Measurements from ENCODE around the gene SH3GL1. TPM values are rescaled to one million over a fixed set of nuclear protein-coding genes. Genes with fewer than 3 reads are reported as not detected.
A peak's percentile ranks its signal among the peaks of the same experiment; 100 is the strongest.
"Not testable (repeated sequence)": the region's sequence is repeated elsewhere in the genome, so short reads cannot be mapped to it uniquely, and the experiment has no call there.

The SH3GL1 gene
- total and polyA plus RNA-seq, 9 of the 15 experiments (the other 6 are each of a cell fraction or from before 2014, with no cell fraction given): 1.7 to 75.3 (median 25.7) TPM

- TF ChIP-seq RBFOX2 (IDR thresholded peaks at IDR 0.05; ENCODE audit: low read depth, low read length) (0 out of 2 replicates have a peak, but pooled peaks have one; percentile 17), ZNF431 (CRISPR knock-in tag; IDR thresholded peaks at IDR 0.05) (no peak)
These were observed 49.6 kb downstream of the SH3GL1 start (continued) for GRCh38 chr19:4350726-4351125.

GRCh38 chr19:4350111-4350510 lies 50.2 kb downstream of the SH3GL1 start:
- no peak overlapping the region for H3K27ac ChIP-seq (ENCODE audit: extremely low read depth, low read depth, low read length)
- FAIRE-seq (no peak), DNase-seq (ENCODE audit: extremely low read depth in 1 of 4, low spot score in 3 of 4) (no peak), ATAC-seq (no peak)
- H3K9ac ChIP-seq (ENCODE audit: insufficient read depth in 1 of 2, low read depth in 2 of 2, low read length in 2 of 2): peak overlapping the region in 1 of 2 experiments; percentile 79; a peak in 2 of 4 replicates
- ChIA-PET POLR2A (interaction anchor here (2.1 kb wide), 1 partner anchor 9 kb away, joined by 7 read pairs; no protein-coding TSS in a partner anchor), CTCF (ENCODE audit: low intra/inter-chr PET ratio) (interaction anchor here (0.5 kb wide), 1 partner anchor 78 kb away, joined by 3 read pairs; no protein-coding TSS in a partner anchor)
- intact Hi-C loops (cut with micrococcal nuclease): no loop called here
- peaks cover 3% of the 10 kb centered on the region; the same call in 1 of the 2 replicates for H4K20me1 ChIP-seq (replicated peaks; ENCODE audit: control insufficient read depth, insufficient read depth, low read length)
- BruUV-seq (replicated peaks): no TSS peak
- H3K36me3 ChIP-seq (ENCODE audit: control insufficient read depth, insufficient read depth, low read length): peaks cover 22% of the 10 kb centered on the region; the same call in 2 of the 3 replicates
- WGBS (ENCODE audit: insufficient coverage, low coverage, missing lambda C conversion rate): 69% methylated on average over 4 of the region's 8 CpGs
- peak; percentile 88 for TF ChIP-seq BCOR (IDR thresholded peaks at IDR 0.05)
- TF ChIP-seq KDM1A (IDR thresholded peaks at IDR 0.05): peak; percentile 66 to 81; a peak in 3 of 4 replicates
- TF ChIP-seq ZFP36 (IDR thresholded peaks at IDR 0.05; ENCODE audit: low read depth, low read length, partially characterized antibody): peak; percentile 73
- 0 out of 2 replicates have a peak, but pooled peaks have one; percentile 55 for TF ChIP-seq PTBP1 (IDR thresholded peaks at IDR 0.05; ENCODE audit: low read depth, low read length)
- TF ChIP-seq CAMTA2 (CRISPR knock-in tag; conservative IDR thresholded peaks at IDR 0.05): no peak
- peak; percentile 86 for TF ChIP-seq SMARCA5 (IDR thresholded peaks at IDR 0.05)
- no peak for TF ChIP-seq POLR3G (IDR thresholded peaks at IDR 0.05; ENCODE audit: extremely low read depth, insufficient read length, insufficient replicate concordance)
- no peak overlapping the region for H2AFZ ChIP-seq (ENCODE audit: low read depth, low read length)
- H3K4me2 ChIP-seq (ENCODE audit: insufficient read depth, low read length): no peak overlapping the region
- H3K9me1 ChIP-seq (ENCODE audit: control insufficient read depth, insufficient read depth, low read length): no peaks in the 10 kb centered on the region
- no peaks in the 10 kb centered on the region for H3K9me3 ChIP-seq (replicated peaks; ENCODE audit: control insufficient read depth, insufficient read depth, low read depth, low read length)
- in situ Hi-C loops (cut with MboI): no loop called here
- H3K4me1 ChIP-seq (replicated peaks in 1 of 2; ENCODE audit: control insufficient read depth in 2 of 2, insufficient read depth in 2 of 2, low read length in 2 of 2): peaks cover 0 to 27% of the 10 kb centered on the region in 2 experiments; a peak in 2 of 5 replicates
- H3K4me3 ChIP-seq: no peak overlapping the region
- no peaks in the 10 kb centered on the region for H3K27me3 ChIP-seq (ENCODE audit: control insufficient read depth in 2 of 2, insufficient read depth in 2 of 2, low read length in 2 of 2)
- H3K79me2 ChIP-seq (ENCODE audit: control insufficient read depth, insufficient read depth, low read length): no peaks in the 10 kb centered on the region; the same call in 2 of the 3 replicates

DNA sequence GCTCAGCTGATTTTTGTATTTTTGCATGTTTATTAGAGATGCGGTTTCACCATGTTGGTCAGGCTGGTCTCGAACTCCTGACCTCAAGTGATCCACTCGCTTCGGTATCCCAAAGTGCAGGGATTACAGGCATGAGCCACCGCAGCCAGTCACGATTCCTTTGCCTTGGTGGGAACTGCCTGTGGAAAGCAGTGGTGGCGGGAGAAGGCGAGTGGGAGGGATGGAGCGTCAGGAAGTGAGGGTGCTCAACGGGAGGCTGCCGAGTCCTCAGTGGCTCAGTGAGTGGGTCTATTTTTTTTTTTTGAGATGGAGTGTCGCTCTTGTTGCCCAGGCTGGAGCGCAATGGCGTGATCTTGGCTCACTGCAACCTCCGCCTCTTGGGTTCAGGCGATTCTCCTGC lies 51.1 kb downstream of the SH3GL1 start:
- ChIA-PET POLR2A (interaction anchor here (2.1 kb wide), 1 partner anchor 10 kb away, joined by 7 read pairs; no protein-coding TSS in a partner anchor), CTCF (ENCODE audit: low intra/inter-chr PET ratio) (interaction anchor here (0.7 kb wide), 1 partner anchor 83 kb away, joined by 3 read pairs; no protein-coding TSS in a partner anchor)
- H3K4me2 ChIP-seq (ENCODE audit: insufficient read depth, low read length); H3K4me3 ChIP-seq; ATAC-seq; H3K9me1 ChIP-seq (ENCODE audit: control insufficient read depth, insufficient read depth, low read length); H4K20me1 ChIP-seq (replicated peaks; ENCODE audit: control insufficient read depth, insufficient read depth, low read length); H2AFZ ChIP-seq (ENCODE audit: low read depth, low read length); FAIRE-seq; H3K27me3 ChIP-seq (ENCODE audit: control insufficient read depth in 2 of 2, insufficient read depth in 2 of 2, low read length in 2 of 2); intact Hi-C loops (cut with micrococcal nuclease); H3K9ac ChIP-seq (ENCODE audit: insufficient read depth in 1 of 2, low read depth in 2 of 2, low read length in 2 of 2); H3K9me3 ChIP-seq (replicated peaks; ENCODE audit: control insufficient read depth, insufficient read depth, low read depth, low read length); BruUV-seq (replicated peaks); H3K27ac ChIP-seq (ENCODE audit: extremely low read depth, low read depth, low read length); H3K79me2 ChIP-seq (ENCODE audit: control insufficient read depth, insufficient read depth, low read length); DNase-seq (ENCODE audit: extremely low read depth in 1 of 4, low spot score in 3 of 4): not testable (repeated sequence)
- 93% methylated on average over 11 of the region's 16 CpGs for WGBS (ENCODE audit: insufficient coverage, low coverage, missing lambda C conversion rate)
- in situ Hi-C loops (cut with MboI): loop anchor here (10.0 kb wide), 1 partner anchor 74 kb away; the partner anchor contains the start of gene SHD
- H3K4me1 ChIP-seq (replicated peaks in 1 of 2; ENCODE audit: control insufficient read depth in 2 of 2, insufficient read depth in 2 of 2, low read length in 2 of 2): peaks cover under 1 to 25% of the 10 kb centered on the region in 2 experiments; a peak in 4 of 5 replicates
- peaks cover 21% of the 10 kb centered on the region; the same call in 2 of the 3 replicates for H3K36me3 ChIP-seq (ENCODE audit: control insufficient read depth, insufficient read depth, low read length)

Measured in K562 (cell line).